UCSD-AML1 (cell line): Measurements from ENCODE around the gene UFSP1.
"Not testable (repeated sequence)": the region's sequence is repeated elsewhere in the genome, so short reads cannot be mapped to it uniquely, and the experiment has no call there.

Source experiments
- DNase-seq: peaks from one replicate; lab custom pipeline; 2025; ENCODE audit not compliant: unreplicated experiment; lab: John Stamatoyannopoulos, UW

Gene UFSP1

GRCh38 chr7:100860702-100861615, 28.6 kb downstream of the UFSP1 start:
- no peak for DNase-seq

- no peak for DNase-seq
Measured at GRCh38 chr7:100859856-100860255, 29.7 kb downstream of the UFSP1 start.

GRCh38 chr7:100856871-100857282, 32.6 kb downstream of the UFSP1 start:
- DNase-seq = no peak

- no peak for DNase-seq
Measured at GRCh38 chr7:100855515-100855914, 34.0 kb downstream of the UFSP1 start.

GRCh38 chr7:100854899-100855298, 34.6 kb downstream of the UFSP1 start:
- not testable (repeated sequence) for DNase-seq

GRCh38 chr7:100854146-100854895, 35.2 kb downstream of the UFSP1 start:
- no peak for DNase-seq

GRCh38 chr7:100852048-100852872, 37.3 kb downstream of the UFSP1 start, which contains the start of gene SLC12A9:
Gene SLC12A9, plus strand, starts transcription at chr7:100852713. Its CDS starts 1,485 bp downstream, at chr7:100854198.
- peak; percentile 82 for DNase-seq

- no peak for DNase-seq
Measured at GRCh38 chr7:100847360-100847759, 42.2 kb downstream of the UFSP1 start.

- DNase-seq = no peak
Measured at GRCh38 chr7:100840470-100841100, 48.9 kb downstream of the UFSP1 start.

- no peak for DNase-seq
Measured at GRCh38 chr7:100839361-100839760, 50.2 kb downstream of the UFSP1 start.
